HCT116 (cell line): ENCODE data around the gene KRT83.

ENCODE experiments used
- CBX3 ChIP-seq: IDR thresholded peaks from 2 replicates; pipeline ENCODE4 v1.6.1; 2012; ENCODE audit warnings: low read depth
- EZH2 ChIP-seq: fragments of 200-600 bp; sonication (generic); IDR thresholded peaks from 2 replicates; pipeline ENCODE4 v1.6.1; 2017; ENCODE audit warnings: antibody characterized with exemption, mixed run types
- EZH2phosphoT487 ChIP-seq: fragments of 200-600 bp; IDR thresholded peaks from 2 replicates; pipeline ENCODE4 v1.6.1; 2018; ENCODE audit warnings: antibody characterized with exemption, borderline replicate concordance
- FOSL1 ChIP-seq: IDR thresholded peaks from 2 replicates; pipeline ENCODE4 v1.6.1; 2012; ENCODE audit warnings: low read depth
- JUND ChIP-seq: IDR thresholded peaks from 2 replicates; pipeline ENCODE4 v1.6.1; 2012
- POLR2A ChIP-seq: IDR thresholded peaks from 2 replicates; pipeline ENCODE4 v1.7.0; 2011; ENCODE audit warnings: borderline replicate concordance; ENCODE audit not compliant: insufficient read depth, insufficient read length; ENCODE audit errors: extremely low read depth
- POLR2AphosphoS5 ChIP-seq: IDR thresholded peaks from 2 replicates; pipeline ENCODE4 v1.6.1; 2011; ENCODE audit warnings: mild to moderate bottlenecking, low read depth, low read length, moderate library complexity
- SIN3A ChIP-seq: IDR thresholded peaks from 2 replicates; pipeline ENCODE4 v1.6.1; 2012; ENCODE audit warnings: low read depth
- SP1 ChIP-seq: IDR thresholded peaks from 2 replicates; pipeline ENCODE4 v1.6.1; 2012; ENCODE audit warnings: low read depth
- TCF7L2 ChIP-seq: IDR thresholded peaks from 2 replicates; pipeline ENCODE4 v1.7.0; 2011; ENCODE audit warnings: borderline replicate concordance, inconsistent platforms; ENCODE audit not compliant: insufficient read depth, insufficient read length; ENCODE audit errors: extremely low read depth
- YY1 ChIP-seq: IDR thresholded peaks from 2 replicates; pipeline ENCODE4 v1.6.1; 2011; ENCODE audit warnings: low read length, low read depth, moderate library complexity, mild to moderate bottlenecking; ENCODE audit not compliant: insufficient replicate concordance; ENCODE audit errors: extremely low read depth
- TF ChIP-seq, protein P1 (sequence below), 3 experiments: fragments of 200-600 bp in 1 of 3; sonication (generic) in 1 of 3; IDR thresholded peaks in 2 of 3; conservative IDR thresholded peaks in 1 of 3; 2 replicates each; pipeline ENCODE4 v1.5.1; 2012 to 2017; ENCODE audit warnings: low read depth in 2 of 3, low read length in 2 of 3, antibody characterized with exemption in 1 of 3, borderline replicate concordance in 1 of 3, control low read depth in 1 of 3, mild to moderate bottlenecking in 1 of 3, mixed read lengths in 1 of 3, mixed run types in 1 of 3, moderate library complexity in 1 of 3; ENCODE audit not compliant: insufficient read depth in 1 of 3
- TF ChIP-seq, protein P2 (sequence below): IDR thresholded peaks from 2 replicates; pipeline ENCODE4 v1.6.1; 2012; ENCODE audit warnings: low read depth

DNA sequence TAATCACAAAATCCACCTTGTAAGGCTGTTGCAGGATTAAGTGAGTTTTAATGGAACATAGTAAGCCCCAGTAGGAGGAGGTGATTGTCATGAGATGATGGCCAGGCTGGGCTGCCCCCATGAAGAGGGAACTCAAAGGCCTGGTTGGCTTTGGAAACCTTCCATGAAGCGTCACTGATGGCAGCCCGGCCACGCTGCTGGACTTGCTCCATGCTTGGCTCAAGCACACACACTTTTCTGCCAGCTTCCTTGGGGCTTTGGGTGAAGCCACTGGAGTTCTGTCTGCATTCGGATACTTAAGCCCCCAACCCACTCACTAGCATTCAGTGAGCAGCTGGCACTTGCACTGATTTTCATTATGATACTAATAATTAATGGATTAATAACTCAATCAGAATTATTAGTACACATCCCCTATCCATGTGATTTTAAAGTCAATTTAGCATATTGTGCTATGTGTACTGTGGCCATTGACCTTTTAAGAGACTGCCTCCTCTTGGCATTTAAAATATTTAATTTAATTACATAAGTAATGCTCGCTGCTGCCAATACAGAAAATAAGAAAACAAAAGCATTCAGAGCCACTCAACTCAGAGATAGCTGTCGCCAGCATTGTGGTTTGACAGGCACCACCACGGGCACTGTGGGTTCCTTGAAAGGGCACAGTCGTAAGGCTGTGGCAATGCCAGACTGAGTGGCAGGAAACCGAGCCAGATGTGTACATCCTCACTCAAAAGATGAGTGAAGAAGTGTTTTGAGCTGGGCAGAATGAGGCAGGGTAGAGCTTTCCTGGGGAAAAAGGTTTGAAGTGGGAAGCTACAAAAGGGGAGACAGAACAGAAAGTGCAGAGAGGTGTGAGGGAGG, 30.2 kb upstream of the KRT83 start:
- no peak for TF ChIP-seq SP1
- TF ChIP-seq, protein P1, sequence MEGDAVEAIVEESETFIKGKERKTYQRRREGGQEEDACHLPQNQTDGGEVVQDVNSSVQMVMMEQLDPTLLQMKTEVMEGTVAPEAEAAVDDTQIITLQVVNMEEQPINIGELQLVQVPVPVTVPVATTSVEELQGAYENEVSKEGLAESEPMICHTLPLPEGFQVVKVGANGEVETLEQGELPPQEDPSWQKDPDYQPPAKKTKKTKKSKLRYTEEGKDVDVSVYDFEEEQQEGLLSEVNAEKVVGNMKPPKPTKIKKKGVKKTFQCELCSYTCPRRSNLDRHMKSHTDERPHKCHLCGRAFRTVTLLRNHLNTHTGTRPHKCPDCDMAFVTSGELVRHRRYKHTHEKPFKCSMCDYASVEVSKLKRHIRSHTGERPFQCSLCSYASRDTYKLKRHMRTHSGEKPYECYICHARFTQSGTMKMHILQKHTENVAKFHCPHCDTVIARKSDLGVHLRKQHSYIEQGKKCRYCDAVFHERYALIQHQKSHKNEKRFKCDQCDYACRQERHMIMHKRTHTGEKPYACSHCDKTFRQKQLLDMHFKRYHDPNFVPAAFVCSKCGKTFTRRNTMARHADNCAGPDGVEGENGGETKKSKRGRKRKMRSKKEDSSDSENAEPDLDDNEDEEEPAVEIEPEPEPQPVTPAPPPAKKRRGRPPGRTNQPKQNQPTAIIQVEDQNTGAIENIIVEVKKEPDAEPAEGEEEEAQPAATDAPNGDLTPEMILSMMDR (IDR thresholded peaks at IDR 0.05 in 2 of 3, conservative IDR thresholded peaks at IDR 0.05 in 1 of 3; ENCODE audit: borderline replicate concordance in 1 of 3, insufficient read depth in 1 of 3, low read depth in 2 of 3, low read length in 2 of 3), result no peak
- TF ChIP-seq, protein P2, sequence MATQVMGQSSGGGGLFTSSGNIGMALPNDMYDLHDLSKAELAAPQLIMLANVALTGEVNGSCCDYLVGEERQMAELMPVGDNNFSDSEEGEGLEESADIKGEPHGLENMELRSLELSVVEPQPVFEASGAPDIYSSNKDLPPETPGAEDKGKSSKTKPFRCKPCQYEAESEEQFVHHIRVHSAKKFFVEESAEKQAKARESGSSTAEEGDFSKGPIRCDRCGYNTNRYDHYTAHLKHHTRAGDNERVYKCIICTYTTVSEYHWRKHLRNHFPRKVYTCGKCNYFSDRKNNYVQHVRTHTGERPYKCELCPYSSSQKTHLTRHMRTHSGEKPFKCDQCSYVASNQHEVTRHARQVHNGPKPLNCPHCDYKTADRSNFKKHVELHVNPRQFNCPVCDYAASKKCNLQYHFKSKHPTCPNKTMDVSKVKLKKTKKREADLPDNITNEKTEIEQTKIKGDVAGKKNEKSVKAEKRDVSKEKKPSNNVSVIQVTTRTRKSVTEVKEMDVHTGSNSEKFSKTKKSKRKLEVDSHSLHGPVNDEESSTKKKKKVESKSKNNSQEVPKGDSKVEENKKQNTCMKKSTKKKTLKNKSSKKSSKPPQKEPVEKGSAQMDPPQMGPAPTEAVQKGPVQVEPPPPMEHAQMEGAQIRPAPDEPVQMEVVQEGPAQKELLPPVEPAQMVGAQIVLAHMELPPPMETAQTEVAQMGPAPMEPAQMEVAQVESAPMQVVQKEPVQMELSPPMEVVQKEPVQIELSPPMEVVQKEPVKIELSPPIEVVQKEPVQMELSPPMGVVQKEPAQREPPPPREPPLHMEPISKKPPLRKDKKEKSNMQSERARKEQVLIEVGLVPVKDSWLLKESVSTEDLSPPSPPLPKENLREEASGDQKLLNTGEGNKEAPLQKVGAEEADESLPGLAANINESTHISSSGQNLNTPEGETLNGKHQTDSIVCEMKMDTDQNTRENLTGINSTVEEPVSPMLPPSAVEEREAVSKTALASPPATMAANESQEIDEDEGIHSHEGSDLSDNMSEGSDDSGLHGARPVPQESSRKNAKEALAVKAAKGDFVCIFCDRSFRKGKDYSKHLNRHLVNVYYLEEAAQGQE, result no peak
- no peak for TF ChIP-seq FOSL1
- no peak for TF ChIP-seq TCF7L2
- TF ChIP-seq POLR2A, result no peak
- no peak for TF ChIP-seq POLR2AphosphoS5
- TF ChIP-seq SIN3A, result no peak
- TF ChIP-seq YY1, result no peak
- TF ChIP-seq CBX3, result no peak
- no peak for TF ChIP-seq JUND
- no peak for TF ChIP-seq EZH2
- TF ChIP-seq EZH2phosphoT487, result no peak
